ENCODE measurements around the gene TSC22D1.
A peak's percentile ranks its signal among the peaks of the same experiment; 100 is the strongest.

DNA sequence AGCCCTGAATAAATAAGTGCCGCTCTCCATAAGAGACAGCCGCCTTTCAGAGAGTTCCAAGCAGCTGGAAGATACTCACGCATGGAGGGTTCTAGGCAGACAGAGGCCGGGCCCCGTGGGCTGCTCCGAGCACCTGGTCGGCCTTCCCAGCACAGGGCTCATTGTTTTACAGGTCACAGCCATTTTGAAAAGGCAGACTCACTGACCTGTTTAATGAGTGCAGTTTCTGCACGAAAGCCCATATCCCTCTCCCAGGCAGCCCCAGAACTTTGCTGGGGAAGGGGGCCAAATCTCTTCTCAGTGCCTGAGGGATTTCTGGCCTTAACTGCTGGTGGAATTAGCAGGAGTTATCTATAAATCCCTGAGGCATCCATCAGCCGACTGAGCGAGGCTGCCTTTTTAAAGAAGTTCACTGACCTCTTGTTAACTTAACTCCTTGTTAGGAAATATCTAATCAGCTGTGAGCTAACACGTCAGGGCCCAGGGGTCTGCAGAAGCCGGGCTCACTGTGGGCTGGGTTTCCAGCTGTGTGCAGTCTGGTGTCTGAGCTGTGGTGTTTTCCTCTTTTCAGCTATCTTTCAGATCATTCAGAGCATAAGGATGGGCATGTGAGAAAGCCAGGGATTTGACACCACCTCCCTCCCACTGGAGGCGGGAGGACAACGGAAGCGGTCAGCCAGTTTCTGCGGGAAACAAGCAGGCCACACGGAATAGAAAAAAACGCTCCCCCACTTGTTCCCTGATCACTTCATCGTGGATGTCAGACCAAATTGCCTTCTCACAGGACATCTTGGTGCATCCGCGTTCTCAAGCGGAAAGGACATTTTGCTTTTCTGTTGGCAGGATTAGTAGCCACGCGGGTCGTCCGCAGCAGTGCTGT is 179.2 kb downstream of the TSC22D1 start:
- TF ChIP-seq, protein P1, sequence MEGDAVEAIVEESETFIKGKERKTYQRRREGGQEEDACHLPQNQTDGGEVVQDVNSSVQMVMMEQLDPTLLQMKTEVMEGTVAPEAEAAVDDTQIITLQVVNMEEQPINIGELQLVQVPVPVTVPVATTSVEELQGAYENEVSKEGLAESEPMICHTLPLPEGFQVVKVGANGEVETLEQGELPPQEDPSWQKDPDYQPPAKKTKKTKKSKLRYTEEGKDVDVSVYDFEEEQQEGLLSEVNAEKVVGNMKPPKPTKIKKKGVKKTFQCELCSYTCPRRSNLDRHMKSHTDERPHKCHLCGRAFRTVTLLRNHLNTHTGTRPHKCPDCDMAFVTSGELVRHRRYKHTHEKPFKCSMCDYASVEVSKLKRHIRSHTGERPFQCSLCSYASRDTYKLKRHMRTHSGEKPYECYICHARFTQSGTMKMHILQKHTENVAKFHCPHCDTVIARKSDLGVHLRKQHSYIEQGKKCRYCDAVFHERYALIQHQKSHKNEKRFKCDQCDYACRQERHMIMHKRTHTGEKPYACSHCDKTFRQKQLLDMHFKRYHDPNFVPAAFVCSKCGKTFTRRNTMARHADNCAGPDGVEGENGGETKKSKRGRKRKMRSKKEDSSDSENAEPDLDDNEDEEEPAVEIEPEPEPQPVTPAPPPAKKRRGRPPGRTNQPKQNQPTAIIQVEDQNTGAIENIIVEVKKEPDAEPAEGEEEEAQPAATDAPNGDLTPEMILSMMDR (IDR thresholded peaks at IDR 0.05): no peak
- TF ChIP-seq POLR2A (IDR thresholded peaks at IDR 0.05): peak in 1 of 2 donors; percentile 13
